Pancreas (tissue), 10 donors: ENCODE results near the gene ROS1. TPM values are rescaled to one million over a fixed set of nuclear protein-coding genes. Genes with fewer than 3 reads are reported as not detected.
"Not testable (repeated sequence)": the region's sequence is repeated elsewhere in the genome, so short reads cannot be mapped to it uniquely, and the experiment has no call there.

Experiments used
- ATAC-seq, 4 donors: fragments of 200-7000 bp; cut with Tn5 transposase; one replicate each; pipeline versions ENCODE4 v1.8.0 to v1.9.1; 2020; ENCODE audit warnings: mild to moderate bottlenecking in 4 of 4, moderate library complexity in 4 of 4
- DNase-seq, 6 donors: peaks; one replicate each; pipeline ENCODE4 v3.0.0-alpha.2; 2020
- FAIRE-seq: peaks from 2 replicates; lab custom pipeline; 2012; peaks lifted over from hg19 to GRCh38; lab: Jason Lieb, UNC
- H3K27ac ChIP-seq, 4 donors: fragments of 200-600 bp; sonication (generic); 1 replicate in 3 of 4; 2 replicates in 1 of 4; pipeline versions ENCODE4 v1.5.0 to v1.8.0; 2020
- H3K27me3 ChIP-seq, 4 donors: fragments of 200-600 bp; one replicate each; pipeline ENCODE4 v1.8.0; 2021
- H3K36me3 ChIP-seq, 3 donors: fragments of 200-600 bp; sonication (generic) in 1 of 3; one replicate each; pipeline versions ENCODE4 v1.5.0 to v1.8.0; 2020 to 2021
- H3K4me1 ChIP-seq, 3 donors: fragments of 200-600 bp; one replicate each; pipeline ENCODE4 v1.8.0; 2021
- H3K4me3 ChIP-seq, 4 donors: fragments of 200-600 bp; sonication (generic) in 2 of 4; one replicate each; pipeline versions ENCODE4 v1.5.0 to v1.8.0; 2020 to 2021
- H3K9me3 ChIP-seq, 4 donors: fragments of 200-600 bp; one replicate each; pipeline ENCODE4 v1.8.0; 2021
- WGBS, 2 donors: extraction: QIAGEN DNeasy Blood & Tissue Kit; methylation state at CpG; one replicate each; pipeline ENCODE4 v1.1.7; 2013; 5-methylcytosine and 5-hydroxymethylcytosine counted together
- intact Hi-C, 3 donors: fragments of 100-400 bp; cut with DNase I; formaldehyde crosslinking; loops; one replicate each; pipeline versions ENCODE4 v1.11.1 to v1.14.2; 2022
- polyA plus RNA-seq, 2 donors: library from polyadenylated mRNA; stranded (reverse); fragments of 200-250 nt; gene quantifications; one replicate each; pipeline ENCODE4 v1.2.3, GENCODE V29; 2013
- total RNA-seq, 6 donors: library from RNA; stranded (reverse); fragmentation: NEBNext Ultra II Directional in 4 of 6; extraction: Animal tissue kit (Norgen Biotek cat#: 25700) in 4 of 6; gene quantifications; one replicate each; pipeline versions ENCODE4 v1.2.1 to v1.2.4, GENCODE V29; 2021 to 2023
- TF ChIP-seq, protein P1 (sequence below), 4 donors: fragments of 200-600 bp; sonication (generic) in 3 of 4; IDR thresholded peaks; one replicate each; pipeline versions ENCODE4 v1.5.0 to v1.8.0; 2021; ENCODE audit warnings: antibody characterized with exemption in 4 of 4
- donor health status: healthy with polysubstance abuse.
- donor health status: DM: no; HTN: no; CAD: no; lungs with moderate emphysema.
- donor health status: DM: no; HTN: no; CAD: no.
- donor health status: control.
- donor health status: control.
- donor health status: Bipolar disorder and iron deficiency.
- donor health status: DM: yes; HTN: yes; CAD: no.
- donor health status: DM: no; HTN: no; CAD: no.
- donor health status: DM: no; HTN: no; CAD: no.
- donor health status: DM: yes; HTN: yes; CAD: no.

Gene ROS1
- total and polyA plus RNA-seq, 8 donors, result 0.02 to 0.09 (median 0.04) TPM; not detected in 2

DNA sequence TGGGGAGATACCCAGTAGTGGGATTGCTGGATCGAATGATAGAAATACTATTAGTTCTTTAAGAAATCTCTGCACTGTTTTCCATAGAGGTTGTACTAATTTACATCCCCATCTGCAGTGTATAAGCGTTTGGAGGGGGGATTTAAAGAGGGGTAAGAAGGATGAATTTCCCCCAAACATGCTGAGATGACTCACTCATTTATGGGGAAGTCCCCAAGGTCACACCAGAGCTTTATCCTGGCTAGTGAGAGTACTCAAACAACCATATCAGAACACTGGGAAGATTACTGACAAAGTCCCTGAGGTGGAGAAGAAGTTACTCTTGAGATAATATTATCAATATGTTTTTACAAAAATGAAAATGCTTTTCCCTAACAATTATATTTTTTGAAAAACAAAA, 44.0 kb downstream of the ROS1 start:
- Histone ChIP-seq H3K27me3 (no peaks in the 10 kb centered on the region), H3K4me3 (no peak overlapping the region), H3K27ac (no peak overlapping the region), H3K36me3 (no peaks in the 10 kb centered on the region), H3K4me1 (peaks cover 0 to 3% (median 0%) of the 10 kb centered on the region in 3 donors), H3K9me3 (no peaks in the 10 kb centered on the region)
- TF ChIP-seq, protein P1, sequence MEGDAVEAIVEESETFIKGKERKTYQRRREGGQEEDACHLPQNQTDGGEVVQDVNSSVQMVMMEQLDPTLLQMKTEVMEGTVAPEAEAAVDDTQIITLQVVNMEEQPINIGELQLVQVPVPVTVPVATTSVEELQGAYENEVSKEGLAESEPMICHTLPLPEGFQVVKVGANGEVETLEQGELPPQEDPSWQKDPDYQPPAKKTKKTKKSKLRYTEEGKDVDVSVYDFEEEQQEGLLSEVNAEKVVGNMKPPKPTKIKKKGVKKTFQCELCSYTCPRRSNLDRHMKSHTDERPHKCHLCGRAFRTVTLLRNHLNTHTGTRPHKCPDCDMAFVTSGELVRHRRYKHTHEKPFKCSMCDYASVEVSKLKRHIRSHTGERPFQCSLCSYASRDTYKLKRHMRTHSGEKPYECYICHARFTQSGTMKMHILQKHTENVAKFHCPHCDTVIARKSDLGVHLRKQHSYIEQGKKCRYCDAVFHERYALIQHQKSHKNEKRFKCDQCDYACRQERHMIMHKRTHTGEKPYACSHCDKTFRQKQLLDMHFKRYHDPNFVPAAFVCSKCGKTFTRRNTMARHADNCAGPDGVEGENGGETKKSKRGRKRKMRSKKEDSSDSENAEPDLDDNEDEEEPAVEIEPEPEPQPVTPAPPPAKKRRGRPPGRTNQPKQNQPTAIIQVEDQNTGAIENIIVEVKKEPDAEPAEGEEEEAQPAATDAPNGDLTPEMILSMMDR (IDR thresholded peaks at IDR 0.05), result no peak
- intact Hi-C loops, result no loop called here
- ATAC-seq (no peak), FAIRE-seq (no peak), DNase-seq (no peak)
- 35 to 54% methylated on average over 2 of the region's 2 CpGs for WGBS, 2 donors

DNA sequence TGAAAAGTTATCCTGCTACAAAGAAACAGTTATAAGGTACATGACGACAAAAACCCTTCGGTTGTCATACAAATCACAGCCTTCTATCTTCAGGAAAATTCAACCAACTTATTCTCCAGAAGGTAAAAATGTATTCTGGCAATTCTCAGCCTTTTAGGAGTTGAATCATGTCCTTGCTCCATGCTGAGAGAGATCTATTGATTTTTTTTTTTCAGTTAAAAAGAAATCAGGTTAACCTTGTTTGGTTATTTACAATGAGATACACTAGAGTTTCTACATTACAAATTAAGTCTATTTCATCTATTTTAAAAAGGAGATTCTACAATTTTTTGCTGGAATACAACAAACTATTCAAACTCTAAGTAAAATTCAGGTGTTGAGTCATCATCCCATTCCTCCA, 45.4 kb downstream of the ROS1 start:
- Histone ChIP-seq H3K27ac (no peak overlapping the region), H3K4me3 (no peak overlapping the region), H3K36me3 (no peaks in the 10 kb centered on the region), H3K4me1 (no peaks in the 10 kb centered on the region), H3K27me3 (no peaks in the 10 kb centered on the region), H3K9me3 (no peaks in the 10 kb centered on the region)
- TF ChIP-seq, protein P1 (IDR thresholded peaks at IDR 0.05), result no peak
- FAIRE-seq (no peak), ATAC-seq (no peak), DNase-seq (no peak)
- 79 to 83% methylated on average over 2 of the region's 2 CpGs for WGBS, 2 donors
- intact Hi-C loops, result no loop called here

- TF ChIP-seq, protein P1 (IDR thresholded peaks at IDR 0.05), result no peak
- DNase-seq, result no peak
- Histone ChIP-seq H3K27me3 (no peaks in the 10 kb centered on the region), H3K9me3 (no peaks in the 10 kb centered on the region), H3K36me3 (no peaks in the 10 kb centered on the region), H3K27ac (no peak overlapping the region), H3K4me1 (no peaks in the 10 kb centered on the region), H3K4me3 (no peak overlapping the region)
- FAIRE-seq, result peak; percentile 13
- no peak for ATAC-seq
- intact Hi-C loops, result no loop called here
These were observed 50.3 kb downstream of the ROS1 start for GRCh38 chr6:117375446-117375845.

DNA sequence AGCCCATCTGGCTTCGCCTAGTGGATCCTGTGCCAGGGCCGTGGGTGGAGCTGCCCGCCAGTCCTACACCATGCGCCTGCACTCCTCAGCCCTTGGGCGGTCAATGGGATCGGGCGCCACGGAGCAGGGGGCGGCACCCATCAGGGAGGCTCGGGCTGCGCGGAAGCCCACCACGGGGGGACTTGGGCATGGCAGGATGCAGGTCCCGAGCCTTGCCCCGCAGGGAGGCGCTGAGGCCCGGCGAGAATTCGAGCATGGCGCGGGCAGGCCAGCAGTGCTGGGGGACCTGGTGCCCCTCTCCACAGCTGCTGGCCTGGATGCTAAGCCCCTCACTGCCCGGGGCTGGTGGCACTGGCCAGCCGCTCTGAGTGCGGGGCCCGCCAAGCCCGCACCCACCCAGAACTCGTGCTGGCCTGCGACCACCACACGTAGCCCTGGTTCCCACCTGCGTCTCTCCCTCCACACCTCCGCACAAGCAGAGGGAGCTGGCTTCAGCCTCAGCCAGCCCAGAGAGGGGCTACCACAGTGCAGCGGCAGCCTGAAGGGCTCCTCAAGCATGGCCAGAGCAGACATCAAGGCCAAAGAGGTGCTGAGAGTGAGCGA, 52.4 kb downstream of the ROS1 start:
- ATAC-seq (no peak), DNase-seq (peak in 2 of 6 donors; percentile 18 to 71), FAIRE-seq (no peak)
- Histone ChIP-seq H3K36me3 (no peaks in the 10 kb centered on the region), H3K4me1 (no peaks in the 10 kb centered on the region), H3K9me3 (no peaks in the 10 kb centered on the region), H3K27me3 (no peaks in the 10 kb centered on the region), H3K4me3 (no peak overlapping the region), H3K27ac (no peak overlapping the region)
- intact Hi-C loops, result no loop called here
- TF ChIP-seq, protein P1 (IDR thresholded peaks at IDR 0.05), result no peak
- 95 to 96% methylated on average over 32 to 33 of the region's 33 CpGs for WGBS, 2 donors

- intact Hi-C loops, result not testable (repeated sequence)
These were observed 53.5 kb downstream of the ROS1 start for GRCh38 chr6:117372289-117372688.

More at GRCh38 chr6:117372289-117372688, 53.5 kb downstream of the ROS1 start:
- not testable (repeated sequence) for H3K27me3 ChIP-seq, DNase-seq, H3K4me1 ChIP-seq, H3K9me3 ChIP-seq, H3K36me3 ChIP-seq, H3K4me3 ChIP-seq, H3K27ac ChIP-seq, ATAC-seq, FAIRE-seq
- 78 to 84% methylated on average over 8 of the region's 8 CpGs for WGBS, 2 donors
